Measurements from ENCODE around the gene FOLR2.

Gene FOLR2

DNA sequence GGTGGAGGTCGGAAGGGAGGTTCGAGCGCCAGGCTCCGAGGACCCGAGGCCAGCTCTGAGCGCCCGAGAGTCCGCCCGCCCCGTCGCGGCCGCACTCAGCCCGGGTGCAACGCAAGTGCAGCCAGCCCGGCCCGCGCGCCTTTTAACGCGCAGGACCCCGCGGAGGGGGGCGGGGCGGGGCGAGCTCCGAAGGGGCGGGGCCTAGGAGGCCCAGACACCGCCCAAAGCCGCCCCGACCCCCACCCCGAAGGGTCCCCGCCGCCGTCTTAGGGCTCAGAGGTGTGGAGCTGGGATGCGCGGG is 27.4 kb downstream of the FOLR2 start, which contains the start of gene PHOX2A:
Gene PHOX2A (minus strand): TSS at position 117 of the 301 bp plus-strand sequence. CDS start 172 bp downstream, outside the sequence.
- no peak for DNase-seq (ENCODE audit: low read depth)
- TF ChIP-seq, protein P1, sequence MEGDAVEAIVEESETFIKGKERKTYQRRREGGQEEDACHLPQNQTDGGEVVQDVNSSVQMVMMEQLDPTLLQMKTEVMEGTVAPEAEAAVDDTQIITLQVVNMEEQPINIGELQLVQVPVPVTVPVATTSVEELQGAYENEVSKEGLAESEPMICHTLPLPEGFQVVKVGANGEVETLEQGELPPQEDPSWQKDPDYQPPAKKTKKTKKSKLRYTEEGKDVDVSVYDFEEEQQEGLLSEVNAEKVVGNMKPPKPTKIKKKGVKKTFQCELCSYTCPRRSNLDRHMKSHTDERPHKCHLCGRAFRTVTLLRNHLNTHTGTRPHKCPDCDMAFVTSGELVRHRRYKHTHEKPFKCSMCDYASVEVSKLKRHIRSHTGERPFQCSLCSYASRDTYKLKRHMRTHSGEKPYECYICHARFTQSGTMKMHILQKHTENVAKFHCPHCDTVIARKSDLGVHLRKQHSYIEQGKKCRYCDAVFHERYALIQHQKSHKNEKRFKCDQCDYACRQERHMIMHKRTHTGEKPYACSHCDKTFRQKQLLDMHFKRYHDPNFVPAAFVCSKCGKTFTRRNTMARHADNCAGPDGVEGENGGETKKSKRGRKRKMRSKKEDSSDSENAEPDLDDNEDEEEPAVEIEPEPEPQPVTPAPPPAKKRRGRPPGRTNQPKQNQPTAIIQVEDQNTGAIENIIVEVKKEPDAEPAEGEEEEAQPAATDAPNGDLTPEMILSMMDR (conservative IDR thresholded peaks at IDR 0.05; ENCODE audit: low read depth, low read length), result no peak
- no peak within 1 kb of the TSS for H3K4me3 ChIP-seq (ENCODE audit: low read depth, low read length)

DNA sequence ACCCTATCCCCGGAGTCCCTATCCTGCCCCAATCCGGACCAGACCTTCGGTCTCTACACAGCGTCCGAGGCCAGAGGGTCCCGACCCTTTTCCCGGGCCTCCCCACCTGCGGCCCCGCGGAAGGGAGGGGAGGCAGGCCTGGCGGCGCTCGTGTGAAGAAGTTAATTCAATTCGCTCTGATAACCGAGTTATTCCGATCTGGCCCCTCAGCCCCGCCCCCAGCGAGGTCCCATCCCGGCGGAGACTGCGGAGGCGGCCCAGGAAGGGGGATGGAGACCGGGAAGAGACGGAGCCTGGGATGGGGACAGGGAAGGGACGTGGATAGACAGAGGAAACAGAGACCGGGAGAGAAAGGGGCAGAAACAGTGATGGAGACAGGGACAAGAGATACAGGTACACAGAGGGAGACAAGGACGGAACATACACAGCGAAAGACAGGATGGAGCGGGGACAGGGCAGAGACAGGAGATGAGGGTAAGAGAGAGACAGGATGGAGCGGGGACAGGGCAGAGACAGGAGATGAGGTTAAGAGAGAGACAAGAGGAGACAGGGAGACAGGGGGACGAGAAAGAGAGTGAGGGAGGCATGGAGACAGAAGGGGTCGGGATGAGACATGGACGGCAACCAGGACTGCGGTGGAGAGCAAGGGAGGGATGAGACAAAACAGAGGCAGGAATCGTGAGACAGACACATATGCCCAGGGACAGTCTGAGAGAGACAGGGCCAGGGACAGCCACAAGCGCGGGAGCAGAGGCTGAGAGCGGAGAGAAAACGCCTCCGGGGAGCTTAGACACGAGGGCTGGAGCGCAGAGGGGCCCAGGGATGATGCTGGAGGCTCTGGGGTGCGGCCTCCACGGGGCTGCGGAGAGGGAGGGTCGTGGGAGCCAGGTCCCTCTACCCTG is 28.0 kb downstream of the FOLR2 start:
- no peak for DNase-seq (ENCODE audit: low read depth)
- H3K4me3 ChIP-seq (ENCODE audit: low read depth, low read length), result no peak overlapping the region
- TF ChIP-seq, protein P1 (conservative IDR thresholded peaks at IDR 0.05; ENCODE audit: low read depth, low read length), result no peak

DNA sequence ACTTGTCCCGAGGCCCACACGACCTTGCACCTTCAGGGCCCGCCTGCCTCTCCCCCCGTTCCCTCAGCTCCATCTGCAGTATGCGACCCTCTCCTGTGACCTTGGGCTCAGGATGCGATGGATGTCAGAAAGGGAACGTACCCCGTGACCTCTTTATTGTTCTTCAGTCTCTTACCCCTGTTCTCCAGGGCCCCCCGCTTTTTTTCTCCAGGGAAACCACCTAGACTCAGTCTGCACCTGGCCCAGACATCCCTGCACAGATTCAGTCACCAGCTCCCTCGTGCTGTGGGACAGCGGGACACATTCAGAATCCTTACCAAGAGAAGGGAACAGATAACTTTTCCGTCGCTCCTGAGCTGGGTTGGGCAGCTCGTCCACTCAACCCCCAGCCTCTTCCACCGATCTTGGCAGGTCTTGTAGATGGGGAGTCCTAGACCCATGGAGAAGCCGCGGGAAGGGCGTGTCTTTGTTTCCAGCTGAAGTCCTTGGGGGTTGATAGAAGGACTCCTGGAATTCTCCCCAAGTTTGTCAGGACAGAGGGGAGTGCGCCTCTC is 28.7 kb downstream of the FOLR2 start:
- no peak overlapping the region for H3K4me3 ChIP-seq (ENCODE audit: low read depth, low read length)
- TF ChIP-seq, protein P1 (conservative IDR thresholded peaks at IDR 0.05; ENCODE audit: low read depth, low read length), result no peak
- DNase-seq (ENCODE audit: low read depth), result no peak

DNA sequence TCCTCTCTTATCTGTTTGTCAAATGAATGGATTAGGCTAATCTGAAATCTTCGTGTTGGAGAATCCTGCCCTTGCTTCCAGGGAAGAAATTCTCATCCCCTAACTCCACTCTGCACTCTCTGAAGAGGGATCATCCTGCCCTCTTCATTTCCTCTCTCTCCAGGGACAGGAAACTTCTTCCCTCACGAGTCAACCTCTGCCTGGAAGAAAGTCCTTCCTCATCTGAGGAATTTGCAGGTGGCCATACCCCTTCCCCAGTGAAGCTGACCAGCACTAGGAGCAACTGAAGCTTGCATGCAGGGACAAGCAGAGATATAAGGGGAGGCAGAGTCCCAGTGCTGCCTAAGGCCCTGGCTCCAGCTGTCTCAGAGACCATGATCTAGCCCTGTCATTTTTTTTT is 31.0 kb downstream of the FOLR2 start:
- DNase-seq (ENCODE audit: low read depth), result no peak
- H3K4me3 ChIP-seq (ENCODE audit: low read depth, low read length), result no peak overlapping the region
- TF ChIP-seq, protein P1 (conservative IDR thresholded peaks at IDR 0.05; ENCODE audit: low read depth, low read length), result no peak

DNA sequence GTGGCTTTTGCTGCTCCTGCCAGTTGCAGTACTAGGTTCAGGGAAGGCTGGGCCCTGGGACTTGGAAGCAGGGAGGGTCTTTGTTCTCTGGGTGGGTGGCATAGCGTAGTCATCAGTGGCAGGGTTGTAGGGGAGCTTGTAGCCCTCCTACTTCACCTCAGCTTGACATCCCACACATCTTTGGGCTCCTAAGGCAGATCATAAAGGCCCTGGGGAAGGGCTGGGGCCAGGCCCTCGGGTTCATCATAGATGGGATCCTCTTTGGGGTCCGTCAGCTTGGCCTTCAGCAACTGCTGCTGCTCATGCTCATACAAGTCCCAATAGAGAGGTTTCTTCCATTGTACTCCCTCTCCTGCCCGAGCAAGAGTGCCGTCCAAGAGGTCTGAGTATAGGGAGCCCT is 33.4 kb downstream of the FOLR2 start:
- no peak for DNase-seq (ENCODE audit: low read depth)
- no peak overlapping the region for H3K4me3 ChIP-seq (ENCODE audit: low read depth, low read length)
- TF ChIP-seq, protein P1 (conservative IDR thresholded peaks at IDR 0.05; ENCODE audit: low read depth, low read length), result no peak

DNA sequence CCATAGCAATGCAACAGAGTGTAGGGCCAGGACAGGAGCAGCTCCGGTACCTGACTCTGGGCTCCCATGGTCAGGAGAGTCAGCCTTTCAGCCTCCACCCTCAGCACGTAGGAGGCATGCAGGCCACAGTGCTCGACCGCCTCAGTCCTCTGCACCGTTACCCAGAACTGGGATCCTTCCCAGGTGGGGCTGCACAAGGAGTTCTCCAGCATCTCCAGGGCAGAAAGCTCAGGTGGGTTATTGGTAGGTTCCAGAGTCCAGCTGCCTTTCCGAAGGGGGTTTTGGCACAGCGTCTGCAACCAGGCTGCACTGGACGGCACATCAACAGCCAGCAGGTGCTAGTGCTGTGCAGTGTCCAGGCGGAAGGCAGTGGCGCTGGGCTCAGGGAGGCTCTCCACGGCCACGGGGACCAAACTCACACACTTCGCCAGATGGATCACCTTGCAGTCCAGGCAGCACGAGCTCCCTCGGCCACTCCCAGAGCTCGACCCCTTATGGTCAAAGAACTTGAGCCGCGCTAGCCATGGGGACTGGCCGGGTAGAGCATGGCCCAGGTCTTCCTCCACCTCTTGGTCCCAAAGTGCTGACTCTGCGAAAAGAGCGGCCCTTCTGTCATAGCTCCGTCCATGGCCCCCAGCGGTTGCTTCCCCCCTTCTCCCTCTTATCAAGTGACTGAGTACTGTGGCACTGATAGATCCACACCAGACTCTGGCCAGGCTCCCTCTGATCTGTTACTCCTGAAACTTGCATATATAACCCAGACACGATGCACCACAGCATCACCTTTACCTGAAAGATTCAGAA is 34.3 kb downstream of the FOLR2 start:
- TF ChIP-seq, protein P1 (conservative IDR thresholded peaks at IDR 0.05; ENCODE audit: low read depth, low read length), result no peak
- no peak for DNase-seq (ENCODE audit: low read depth)
- H3K4me3 ChIP-seq (ENCODE audit: low read depth, low read length), result no peak overlapping the region

Measured in choroid plexus epithelial cell (primary cell).